ENCODE results near the gene SLC30A7.

Gene SLC30A7

GRCh38 chr1:101005183-101005582 is 109.3 kb downstream of the SLC30A7 start:
- TF ChIP-seq ZFX (IDR thresholded peaks at IDR 0.05): no peak
- TF ChIP-seq, protein P1, sequence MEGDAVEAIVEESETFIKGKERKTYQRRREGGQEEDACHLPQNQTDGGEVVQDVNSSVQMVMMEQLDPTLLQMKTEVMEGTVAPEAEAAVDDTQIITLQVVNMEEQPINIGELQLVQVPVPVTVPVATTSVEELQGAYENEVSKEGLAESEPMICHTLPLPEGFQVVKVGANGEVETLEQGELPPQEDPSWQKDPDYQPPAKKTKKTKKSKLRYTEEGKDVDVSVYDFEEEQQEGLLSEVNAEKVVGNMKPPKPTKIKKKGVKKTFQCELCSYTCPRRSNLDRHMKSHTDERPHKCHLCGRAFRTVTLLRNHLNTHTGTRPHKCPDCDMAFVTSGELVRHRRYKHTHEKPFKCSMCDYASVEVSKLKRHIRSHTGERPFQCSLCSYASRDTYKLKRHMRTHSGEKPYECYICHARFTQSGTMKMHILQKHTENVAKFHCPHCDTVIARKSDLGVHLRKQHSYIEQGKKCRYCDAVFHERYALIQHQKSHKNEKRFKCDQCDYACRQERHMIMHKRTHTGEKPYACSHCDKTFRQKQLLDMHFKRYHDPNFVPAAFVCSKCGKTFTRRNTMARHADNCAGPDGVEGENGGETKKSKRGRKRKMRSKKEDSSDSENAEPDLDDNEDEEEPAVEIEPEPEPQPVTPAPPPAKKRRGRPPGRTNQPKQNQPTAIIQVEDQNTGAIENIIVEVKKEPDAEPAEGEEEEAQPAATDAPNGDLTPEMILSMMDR (conservative IDR thresholded peaks at IDR 0.05): no peak
- H3K27ac ChIP-seq: no peak overlapping the region

DNA sequence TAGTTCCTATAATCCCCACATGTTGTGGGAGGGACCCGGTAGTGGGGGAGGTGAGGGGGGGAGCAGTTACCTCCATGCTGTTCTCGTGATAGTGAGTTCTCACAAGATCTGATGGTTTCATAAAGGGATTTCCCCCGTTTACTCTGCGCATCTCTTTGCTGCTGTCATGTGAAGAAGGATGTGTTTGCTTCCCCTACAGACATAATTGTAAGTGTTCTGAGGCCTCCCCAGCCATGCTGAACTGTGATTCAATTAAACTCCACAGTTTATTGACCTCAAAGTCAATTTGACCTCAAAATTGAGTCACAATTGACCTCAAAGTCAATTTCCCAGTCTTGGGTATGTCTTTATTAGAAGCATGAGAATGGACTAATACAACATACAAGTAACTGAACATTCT is 110.0 kb downstream of the SLC30A7 start:
- no peak overlapping the region for H3K27ac ChIP-seq
- no peak for TF ChIP-seq ZFX (IDR thresholded peaks at IDR 0.05)
- TF ChIP-seq, protein P1 (conservative IDR thresholded peaks at IDR 0.05): no peak

GRCh38 chr1:101006553-101006952 is 110.7 kb downstream of the SLC30A7 start:
- TF ChIP-seq, protein P1 (conservative IDR thresholded peaks at IDR 0.05): no peak
- no peak for TF ChIP-seq ZFX (IDR thresholded peaks at IDR 0.05)
- H3K27ac ChIP-seq: no peak overlapping the region

- TF ChIP-seq, protein P1 (conservative IDR thresholded peaks at IDR 0.05): no peak
- no peak for TF ChIP-seq ZFX (IDR thresholded peaks at IDR 0.05)
- H3K27ac ChIP-seq: no peak overlapping the region
Observed at GRCh38 chr1:101008229-101008834, 112.4 kb downstream of the SLC30A7 start.

GRCh38 chr1:101013776-101014175 is 117.9 kb downstream of the SLC30A7 start:
- TF ChIP-seq ZFX (IDR thresholded peaks at IDR 0.05): no peak
- TF ChIP-seq, protein P1 (conservative IDR thresholded peaks at IDR 0.05): no peak
- H3K27ac ChIP-seq: no peak overlapping the region

GRCh38 chr1:101017448-101017847 is 121.6 kb downstream of the SLC30A7 start:
- H3K27ac ChIP-seq: no peak overlapping the region

GRCh38 chr1:101022294-101022693 is 126.4 kb downstream of the SLC30A7 start:
- TF ChIP-seq, protein P1 (conservative IDR thresholded peaks at IDR 0.05): no peak
- no peak for TF ChIP-seq ZFX (IDR thresholded peaks at IDR 0.05)
- no peak overlapping the region for H3K27ac ChIP-seq

More at GRCh38 chr1:101017448-101017847, 121.6 kb downstream of the SLC30A7 start:
- no peak for TF ChIP-seq ZFX (IDR thresholded peaks at IDR 0.05)

- peak overlapping the region; percentile 84 for H3K27ac ChIP-seq
- TF ChIP-seq ZFX (IDR thresholded peaks at IDR 0.05): no peak
- TF ChIP-seq, protein P1 (conservative IDR thresholded peaks at IDR 0.05): no peak
Observed at GRCh38 chr1:101025283-101025656, 129.4 kb downstream of the SLC30A7 start.

Measured in C4-2B (cell line).